NCI-H2107 treated with DMSO at 0.1 percent for 48 hours (cell line): ENCODE measurements around the gene SP1.
"Not testable (repeated sequence)": the region's sequence is repeated elsewhere in the genome, so short reads cannot be mapped to it uniquely, and the experiment has no call there.

ENCODE experiments used
- DNase-seq: peaks from one replicate; lab custom pipeline; 2025; ENCODE audit not compliant: unreplicated experiment; lab: John Stamatoyannopoulos, UW

Gene SP1

GRCh38 chr12:53410951-53411350 lies 31.0 kb downstream of the SP1 start:
- DNase-seq: no peak

- DNase-seq: no peak
Measured at GRCh38 chr12:53413485-53414204, 33.7 kb downstream of the SP1 start.

- DNase-seq: no peak
Measured at GRCh38 chr12:53414756-53415417, 34.9 kb downstream of the SP1 start.

GRCh38 chr12:53415752-53416389 lies 35.9 kb downstream of the SP1 start:
- DNase-seq: not testable (repeated sequence)

GRCh38 chr12:53417291-53417816 lies 37.4 kb downstream of the SP1 start:
- not testable (repeated sequence) for DNase-seq

GRCh38 chr12:53418221-53418620 lies 38.2 kb downstream of the SP1 start:
- DNase-seq: no peak

GRCh38 chr12:53419756-53420155 lies 39.8 kb downstream of the SP1 start:
- DNase-seq: no peak

- not testable (repeated sequence) for DNase-seq
Measured at GRCh38 chr12:53422247-53422646, 42.3 kb downstream of the SP1 start.

GRCh38 chr12:53423597-53423996 lies 43.6 kb downstream of the SP1 start, which contains the start of gene AMHR2:
AMHR2 (plus strand) TSS chr12:53423855; CDS start chr12:53423935, 80 bp downstream.
- no peak for DNase-seq

GRCh38 chr12:53424626-53425514 lies 44.9 kb downstream of the SP1 start:
- no peak for DNase-seq

- DNase-seq: no peak
Measured at GRCh38 chr12:53425515-53426150, 45.7 kb downstream of the SP1 start.

- no peak for DNase-seq
Measured at GRCh38 chr12:53427905-53428594, 48.1 kb downstream of the SP1 start.

GRCh38 chr12:53428741-53429140 lies 48.8 kb downstream of the SP1 start:
- DNase-seq: no peak

- no peak for DNase-seq
Measured at GRCh38 chr12:53430116-53430515, 50.1 kb downstream of the SP1 start.

GRCh38 chr12:53431187-53431586 lies 51.2 kb downstream of the SP1 start:
- no peak for DNase-seq

GRCh38 chr12:53435326-53435725 lies 55.4 kb downstream of the SP1 start:
- not testable (repeated sequence) for DNase-seq

GRCh38 chr12:53439582-53439981 lies 59.6 kb downstream of the SP1 start:
- DNase-seq: not testable (repeated sequence)

GRCh38 chr12:53441040-53441833 lies 61.3 kb downstream of the SP1 start, which contains the start of gene PRR13:
PRR13 (plus strand) TSS chr12:53441734; CDS start chr12:53442715, 981 bp downstream.
- DNase-seq: peak; percentile 99

- no peak for DNase-seq
Measured at GRCh38 chr12:53443955-53444354, 64.0 kb downstream of the SP1 start.
